ENCODE data around the gene PYCR2.

Gene PYCR2

DNA sequence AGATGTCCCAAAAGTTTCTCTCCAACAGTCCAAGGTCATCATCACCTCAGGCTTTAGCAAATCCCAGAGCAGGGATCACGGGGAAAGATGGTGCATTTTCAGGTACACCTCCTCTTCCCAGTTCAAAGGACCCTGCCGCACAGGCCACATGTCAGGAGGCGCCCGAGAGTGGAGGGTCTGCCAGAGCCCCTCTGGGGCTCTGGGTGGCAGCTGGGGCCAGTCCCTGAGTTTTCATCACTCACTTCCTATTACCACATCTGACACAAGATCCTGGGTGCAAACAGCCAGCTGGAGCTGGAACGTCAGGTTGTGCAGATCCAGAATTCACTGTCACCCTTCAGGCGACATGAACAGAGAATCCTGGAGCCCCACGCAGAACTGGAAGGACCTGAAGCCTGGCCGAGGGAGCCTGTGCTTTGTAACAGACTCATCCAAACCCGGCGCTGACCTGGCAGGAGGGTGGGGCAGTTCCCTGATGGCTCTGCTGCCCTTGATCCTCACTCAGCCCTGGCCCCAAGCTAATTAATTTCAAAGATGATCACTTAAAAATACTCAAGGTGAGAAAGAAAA is 50.7 kb downstream of the PYCR2 start:
- no peak for DNase-seq

DNA sequence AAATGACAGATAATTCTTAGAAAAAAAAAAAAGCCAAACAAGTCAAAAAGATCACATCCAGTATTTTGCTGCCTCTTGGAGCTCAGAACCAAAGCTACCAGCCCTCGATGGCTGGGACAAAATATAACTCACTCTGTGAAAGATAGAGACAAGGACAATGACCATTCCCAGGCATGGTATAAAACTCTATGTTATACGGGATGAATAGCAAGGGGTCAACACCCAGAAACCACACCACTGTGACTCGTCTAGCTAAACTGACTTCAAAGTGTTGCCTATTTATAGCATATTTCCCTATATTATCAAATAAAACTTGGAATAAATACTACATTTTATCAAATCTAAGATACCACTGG is 52.0 kb downstream of the PYCR2 start:
- no peak for DNase-seq

DNA sequence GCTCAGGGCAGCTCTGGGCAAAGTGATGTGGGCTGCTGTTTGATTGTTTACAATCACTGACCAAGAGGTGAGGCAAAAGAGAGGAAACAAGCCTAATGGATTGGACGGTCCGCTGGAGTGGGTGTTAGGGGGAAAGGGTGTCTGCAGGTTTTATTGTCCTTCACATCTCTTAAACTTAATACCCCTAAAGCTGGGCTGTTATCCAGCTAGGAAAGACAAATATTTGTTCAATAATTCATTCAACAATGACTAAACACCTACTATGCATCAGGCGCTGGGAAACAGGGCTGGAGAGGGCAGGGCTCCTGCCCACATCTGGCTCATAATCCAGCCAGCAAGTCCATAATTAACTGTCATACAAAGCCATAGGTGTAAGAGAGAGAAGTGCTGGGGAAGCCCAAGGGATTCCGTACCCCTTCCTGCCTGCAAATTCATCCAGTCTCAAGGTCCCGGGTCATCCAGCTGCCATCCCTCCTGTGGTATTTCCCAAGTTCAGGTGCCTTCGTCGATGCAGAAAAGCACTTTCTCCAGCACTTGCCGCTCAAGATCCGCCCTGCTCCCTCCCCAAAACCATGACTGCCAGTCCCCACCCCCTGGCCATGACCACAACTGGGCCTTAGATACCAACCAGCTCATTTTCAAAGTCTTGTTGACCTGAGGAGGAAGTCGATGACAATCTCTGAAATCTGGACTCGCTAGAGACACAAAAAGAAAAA is 52.5 kb downstream of the PYCR2 start:
- DNase-seq: peak in 1 of 2 experiments; percentile 38

DNA sequence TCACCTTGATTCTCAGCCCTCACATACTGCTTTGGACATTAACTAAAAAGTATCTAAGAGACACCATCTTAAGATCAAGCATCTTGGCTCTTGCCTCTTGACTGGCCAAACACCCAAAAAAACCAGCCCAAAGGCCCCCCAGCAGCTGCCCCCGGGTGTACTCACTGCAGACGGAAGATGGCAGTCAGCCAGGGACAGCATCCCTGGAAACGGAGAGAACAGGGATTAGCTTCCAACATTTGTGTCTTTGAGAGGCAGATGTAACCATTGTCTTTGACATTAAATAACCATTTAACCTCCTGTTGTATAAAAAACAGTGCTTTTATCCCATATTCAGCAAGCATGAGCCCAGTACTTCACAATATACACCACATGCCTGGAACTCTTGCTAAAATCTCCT is 53.1 kb downstream of the PYCR2 start:
- no peak for DNase-seq

All from NCI-H1930 (cell line).